SJCRH30 (cell line): ENCODE results near the gene SOD2. TPM values are rescaled to one million over a fixed set of nuclear protein-coding genes. Genes with fewer than 3 reads are reported as not detected.
"Not testable (repeated sequence)": the region's sequence is repeated elsewhere in the genome, so short reads cannot be mapped to it uniquely, and the experiment has no call there.

Experiments
- DNase-seq, 2 experiments: peaks; one replicate each; pipeline ENCODE4 v3.0.0-alpha.2; 2015 to 2020
- H3K27ac ChIP-seq: fragments of 250-450 bp; sonication (Bioruptor Pico); 2 replicates; pipeline ENCODE4 v1.5.1; 2020; ENCODE audit warnings: mild to moderate bottlenecking, moderate library complexity
- H3K27me3 ChIP-seq: fragments of 250-450 bp; sonication (Bioruptor Pico); 2 replicates; pipeline ENCODE4 v1.5.1; 2020; ENCODE audit warnings: mild to moderate bottlenecking, moderate library complexity
- H3K36me3 ChIP-seq: fragments of 250-450 bp; sonication (Bioruptor Pico); 2 replicates; pipeline ENCODE4 v1.5.1; 2020; ENCODE audit warnings: mild to moderate bottlenecking, moderate library complexity
- H3K4me1 ChIP-seq: fragments of 250-450 bp; sonication (Bioruptor Pico); 2 replicates; pipeline ENCODE4 v1.5.1; 2020; ENCODE audit warnings: mild to moderate bottlenecking, moderate library complexity
- H3K4me3 ChIP-seq: fragments of 250-450 bp; sonication (Bioruptor Pico); 2 replicates; pipeline ENCODE4 v1.5.1; 2020; ENCODE audit warnings: mild to moderate bottlenecking, moderate library complexity
- H3K9me3 ChIP-seq: fragments of 250-450 bp; sonication (Bioruptor Pico); replicated peaks from 2 replicates; pipeline ENCODE4 v1.5.1; 2020; ENCODE audit warnings: mild to moderate bottlenecking, moderate library complexity
- total RNA-seq: library from RNA; depleted of rRNA; stranded (reverse); fragments of >200 nt; shearing (Covaris generic); gene quantifications from 2 replicates; pipeline ENCODE4 v1.2.3, GENCODE V29; 2014

Gene SOD2
- total RNA-seq, 1 experiment from 2014 or later: 137 TPM

GRCh38 chr6:159682295-159682694 lies 10.7 kb downstream of the SOD2 start:
- no peaks in the 10 kb centered on the region for H3K27me3 ChIP-seq
- no peaks in the 10 kb centered on the region for H3K9me3 ChIP-seq
- H3K4me3 ChIP-seq: no peak overlapping the region
- no peak overlapping the region for H3K27ac ChIP-seq
- no peaks in the 10 kb centered on the region for H3K4me1 ChIP-seq
- peaks cover 64% of the 10 kb centered on the region for H3K36me3 ChIP-seq
- no peak for DNase-seq

- no peak for DNase-seq
- H3K9me3 ChIP-seq: 0 out of 2 replicates have a peak, but pooled peaks cover 3% of the 10 kb centered on the region
- peaks cover 55% of the 10 kb centered on the region for H3K36me3 ChIP-seq
- no peaks in the 10 kb centered on the region for H3K4me1 ChIP-seq
- no peak overlapping the region for H3K4me3 ChIP-seq
- no peaks in the 10 kb centered on the region for H3K27me3 ChIP-seq
- no peak overlapping the region for H3K27ac ChIP-seq
Observed at GRCh38 chr6:159681191-159681880, 11.7 kb downstream of the SOD2 start.

- Histone ChIP-seq H3K27ac (no peak overlapping the region), H3K4me3 (no peak overlapping the region), H3K9me3 (0 out of 2 replicates have a peak, but pooled peaks cover 3% of the 10 kb centered on the region), H3K36me3 (peaks cover 46% of the 10 kb centered on the region), H3K27me3 (no peaks in the 10 kb centered on the region), H3K4me1 (no peaks in the 10 kb centered on the region)
- DNase-seq: no peak
Observed at GRCh38 chr6:159680104-159680503, 12.9 kb downstream of the SOD2 start.

GRCh38 chr6:159679091-159680077 lies 13.7 kb downstream of the SOD2 start:
- Histone ChIP-seq H3K36me3 (peaks cover 41% of the 10 kb centered on the region), H3K9me3 (0 out of 2 replicates have a peak, but pooled peaks cover 3% of the 10 kb centered on the region), H3K27me3 (no peaks in the 10 kb centered on the region), H3K4me1 (no peaks in the 10 kb centered on the region), H3K27ac (no peak overlapping the region), H3K4me3 (no peak overlapping the region)
- DNase-seq: no peak

- H3K36me3 ChIP-seq: peaks cover 35% of the 10 kb centered on the region
- H3K27ac ChIP-seq: no peak overlapping the region
- H3K27me3 ChIP-seq: no peaks in the 10 kb centered on the region
- H3K4me3 ChIP-seq: no peak overlapping the region
- no peak for DNase-seq
- H3K9me3 ChIP-seq: peaks cover 3% of the 10 kb centered on the region; the same call in 1 of the 2 replicates
- no peaks in the 10 kb centered on the region for H3K4me1 ChIP-seq
Observed at GRCh38 chr6:159678574-159678973, 14.5 kb downstream of the SOD2 start.

- H3K27ac ChIP-seq: no peak overlapping the region
- no peak overlapping the region for H3K4me3 ChIP-seq
- H3K9me3 ChIP-seq: peaks cover 3% of the 10 kb centered on the region; the same call in 1 of the 2 replicates
- no peaks in the 10 kb centered on the region for H3K27me3 ChIP-seq
- no peak for DNase-seq
- no peaks in the 10 kb centered on the region for H3K4me1 ChIP-seq
- peaks cover 32% of the 10 kb centered on the region for H3K36me3 ChIP-seq
Observed at GRCh38 chr6:159677506-159678165, 15.4 kb downstream of the SOD2 start.

GRCh38 chr6:159676890-159677505 lies 16.0 kb downstream of the SOD2 start:
- no peaks in the 10 kb centered on the region for H3K27me3 ChIP-seq
- no peak overlapping the region for H3K4me3 ChIP-seq
- H3K9me3 ChIP-seq: peaks cover 3% of the 10 kb centered on the region; the same call in 1 of the 2 replicates
- H3K36me3 ChIP-seq: peaks cover 26% of the 10 kb centered on the region
- H3K4me1 ChIP-seq: no peaks in the 10 kb centered on the region
- no peak for DNase-seq
- H3K27ac ChIP-seq: no peak overlapping the region

- H3K4me3 ChIP-seq, DNase-seq, H3K27me3 ChIP-seq: not testable (repeated sequence)
Observed at GRCh38 chr6:159676236-159676635, 16.8 kb downstream of the SOD2 start.

GRCh38 chr6:159665868-159666635 lies 27.0 kb downstream of the SOD2 start:
- H3K27ac ChIP-seq: no peak overlapping the region
- H3K27me3 ChIP-seq: no peaks in the 10 kb centered on the region
- H3K4me1 ChIP-seq: no peaks in the 10 kb centered on the region
- H3K9me3 ChIP-seq: no peaks in the 10 kb centered on the region
- H3K36me3 ChIP-seq: no peaks in the 10 kb centered on the region
- no peak for DNase-seq
- H3K4me3 ChIP-seq: no peak overlapping the region

More at GRCh38 chr6:159676236-159676635, 16.8 kb downstream of the SOD2 start:
- peaks cover 21% of the 10 kb centered on the region for H3K36me3 ChIP-seq
- H3K9me3 ChIP-seq, H3K4me1 ChIP-seq, H3K27ac ChIP-seq: not testable (repeated sequence)

- not testable (repeated sequence) for H3K27ac ChIP-seq, H3K36me3 ChIP-seq, H3K27me3 ChIP-seq, H3K9me3 ChIP-seq, H3K4me3 ChIP-seq, DNase-seq, H3K4me1 ChIP-seq
Observed at GRCh38 chr6:159663368-159663889, 29.6 kb downstream of the SOD2 start.

GRCh38 chr6:159661977-159662376 lies 31.1 kb downstream of the SOD2 start:
- DNase-seq, H3K9me3 ChIP-seq, H3K4me1 ChIP-seq, H3K27me3 ChIP-seq, H3K36me3 ChIP-seq, H3K4me3 ChIP-seq, H3K27ac ChIP-seq: not testable (repeated sequence)

- Histone ChIP-seq H3K27me3 (no peaks in the 10 kb centered on the region), H3K27ac (no peak overlapping the region), H3K9me3 (no peaks in the 10 kb centered on the region), H3K4me1 (no peaks in the 10 kb centered on the region), H3K4me3 (no peak overlapping the region), H3K36me3 (no peaks in the 10 kb centered on the region)
- no peak for DNase-seq
Observed at GRCh38 chr6:159655409-159655988, 37.5 kb downstream of the SOD2 start.

GRCh38 chr6:159654483-159655098 lies 38.5 kb downstream of the SOD2 start:
- no peak overlapping the region for H3K4me3 ChIP-seq
- peak; percentile 20 to 78 for DNase-seq

More at GRCh38 chr6:159654483-159655098, 38.5 kb downstream of the SOD2 start:
- no peaks in the 10 kb centered on the region for H3K4me1 ChIP-seq
- no peaks in the 10 kb centered on the region for H3K9me3 ChIP-seq
- no peaks in the 10 kb centered on the region for H3K27me3 ChIP-seq
- no peaks in the 10 kb centered on the region for H3K36me3 ChIP-seq
- no peak overlapping the region for H3K27ac ChIP-seq
